HEK293T (cell line): ENCODE measurements around the gene HIVEP3.

Experiments
- ARNT ChIP-seq: fragments of 450-650 bp; IDR thresholded peaks from 2 replicates; pipeline ENCODE4 v1.6.1; 2017; ENCODE audit warnings: mild to moderate bottlenecking
- BHLHE40 ChIP-seq: fragments of 450-650 bp; IDR thresholded peaks from 2 replicates; pipeline ENCODE4 v1.6.1; 2016; ENCODE audit warnings: mild to moderate bottlenecking, moderate library complexity, borderline replicate concordance
- FOXA1 ChIP-seq: fragments of 450-650 bp; IDR thresholded peaks from 2 replicates; pipeline ENCODE4 v1.6.1; 2016; ENCODE audit warnings: mild to moderate bottlenecking
- FOXK2 ChIP-seq: fragments of 450-650 bp; IDR thresholded peaks from 2 replicates; pipeline ENCODE4 v1.6.1; 2016; ENCODE audit warnings: mild to moderate bottlenecking
- HDGF ChIP-seq: fragments of 450-650 bp; IDR thresholded peaks from 2 replicates; pipeline ENCODE4 v1.6.1; 2017; ENCODE audit warnings: antibody characterized with exemption, borderline replicate concordance
- SP1 ChIP-seq: fragments of 450-650 bp; IDR thresholded peaks from 2 replicates; pipeline ENCODE4 v1.6.1; 2017
- ZNF384 ChIP-seq: fragments of 450-650 bp; IDR thresholded peaks from 2 replicates; pipeline ENCODE4 v1.6.1; 2016

GRCh38 chr1:41919131-41919530, 409 bp upstream of the HIVEP3 start:
- TF ChIP-seq ARNT (no peak), SP1 (no peak), HDGF (no peak), BHLHE40 (no peak), ZNF384 (no peak), FOXA1 (no peak), FOXK2 (no peak)
